Posterior cingulate gyrus (tissue), 11 donors: Measurements from ENCODE around the gene EPHX1.
A peak's percentile ranks its signal among the peaks of the same experiment; 100 is the strongest.

Experiments
- DNase-seq, 10 donors: peaks; one replicate each; pipeline versions ENCODE4 v3.0.0 to v3.0.0-alpha.2; 2020 to 2021; ENCODE audit warnings: mixed read lengths in 3 of 10
- intact Hi-C: fragments of 100-400 bp; cut with DNase I; formaldehyde crosslinking; loops from one replicate; pipeline ENCODE4 v1.15.1; 2023

The EPHX1 gene

DNA sequence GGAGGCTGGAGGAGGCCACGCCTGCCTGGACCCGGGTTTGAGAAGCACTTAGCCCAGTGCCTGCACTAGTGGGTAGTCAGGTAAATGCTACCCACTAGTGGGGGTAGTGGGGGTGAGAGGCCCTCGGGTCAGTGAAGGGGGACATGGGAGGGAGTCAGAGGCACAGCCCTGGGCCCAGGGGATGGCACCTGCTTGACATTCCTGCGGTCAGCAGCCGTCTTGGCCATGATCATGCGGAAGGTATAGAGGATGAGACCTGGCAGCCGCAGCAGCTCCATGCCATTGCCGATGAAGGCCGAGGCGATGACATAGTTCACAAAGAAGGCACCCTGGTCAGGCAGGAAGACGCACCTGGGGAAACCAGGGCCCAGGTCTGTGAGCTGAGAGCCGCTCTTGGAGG lies 43.5 kb downstream of the EPHX1 start:
- intact Hi-C loops = no loop called here
- DNase-seq = peak in 2 of 10 donors; percentile 54 to 65

GRCh38 chr1:225855503-225856300 lies 45.8 kb downstream of the EPHX1 start:
- DNase-seq = peak in 1 of 10 donors; percentile 45

GRCh38 chr1:225857256-225857655 lies 47.3 kb downstream of the EPHX1 start:
- intact Hi-C loops = no loop called here
- DNase-seq = peak in 1 of 10 donors; percentile 26

More at GRCh38 chr1:225855503-225856300, 45.8 kb downstream of the EPHX1 start:
- intact Hi-C loops = no loop called here

GRCh38 chr1:225859151-225859550 lies 49.2 kb downstream of the EPHX1 start:
- peak in 2 of 10 donors; percentile 2 to 73 for DNase-seq
- intact Hi-C loops = no loop called here

GRCh38 chr1:225860107-225860506 lies 50.2 kb downstream of the EPHX1 start:
- intact Hi-C loops = no loop called here
- DNase-seq = peak in 2 of 10 donors; percentile 61

GRCh38 chr1:225860876-225861441 lies 51.0 kb downstream of the EPHX1 start:
- intact Hi-C loops = no loop called here
- peak in 1 of 10 donors; percentile 32 for DNase-seq

DNA sequence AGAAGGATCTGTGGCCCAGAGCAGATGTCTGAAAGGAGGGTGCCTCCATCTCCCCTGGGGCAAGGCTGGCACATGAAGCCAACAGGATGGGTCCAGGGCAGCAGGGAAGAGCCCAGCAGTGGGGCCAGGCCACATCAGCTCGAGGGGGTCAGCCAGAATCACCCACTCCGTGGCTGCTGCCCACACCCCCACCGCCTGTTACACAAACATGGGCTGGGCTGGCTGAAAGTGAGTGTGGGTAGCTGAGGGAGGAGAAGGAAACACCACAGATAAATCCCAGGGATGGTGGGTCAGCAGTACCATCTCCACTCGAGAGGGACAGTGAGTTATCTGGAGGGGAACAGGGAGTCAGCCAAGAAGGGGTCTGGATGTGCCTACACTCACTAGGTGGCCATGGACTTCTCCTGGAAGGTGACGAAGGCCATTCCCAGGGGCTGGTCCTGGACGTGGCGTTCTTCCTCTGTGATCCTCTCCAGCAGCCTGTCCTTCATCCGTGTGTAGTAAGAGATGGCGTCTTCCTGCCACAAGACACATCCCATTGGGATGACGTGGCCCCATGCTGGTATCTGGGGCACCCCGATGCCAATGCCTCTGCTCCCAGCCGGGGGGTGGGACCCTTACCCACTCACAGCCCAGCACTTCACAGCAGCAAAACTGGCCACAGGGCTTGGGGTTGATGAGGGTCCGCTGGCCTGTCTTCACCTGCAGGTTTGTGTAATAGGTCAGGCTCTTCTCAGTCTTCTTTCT lies 52.1 kb downstream of the EPHX1 start:
- intact Hi-C loops = no loop called here
- peak in 1 of 10 donors; percentile 80 for DNase-seq

DNA sequence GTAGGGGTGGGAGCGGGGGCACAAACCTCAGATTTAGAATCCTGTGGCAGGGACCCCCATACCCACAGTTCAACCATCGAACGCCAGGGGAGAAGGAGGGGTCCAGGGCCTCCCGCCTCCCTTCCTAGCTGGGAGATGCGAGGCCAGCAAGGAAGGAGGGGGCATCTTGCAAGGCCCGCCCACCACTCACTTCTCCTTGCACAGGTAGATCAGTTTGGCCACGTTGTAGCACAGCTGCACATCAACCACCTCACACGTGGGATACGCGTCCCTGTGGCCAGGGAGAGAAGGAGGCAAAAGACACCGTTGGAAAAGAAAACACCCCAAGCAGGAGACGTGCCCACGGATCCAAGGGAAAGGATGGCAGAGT lies 52.6 kb downstream of the EPHX1 start:
- intact Hi-C loops = no loop called here
- peak in 1 of 10 donors; percentile 58 for DNase-seq

DNA sequence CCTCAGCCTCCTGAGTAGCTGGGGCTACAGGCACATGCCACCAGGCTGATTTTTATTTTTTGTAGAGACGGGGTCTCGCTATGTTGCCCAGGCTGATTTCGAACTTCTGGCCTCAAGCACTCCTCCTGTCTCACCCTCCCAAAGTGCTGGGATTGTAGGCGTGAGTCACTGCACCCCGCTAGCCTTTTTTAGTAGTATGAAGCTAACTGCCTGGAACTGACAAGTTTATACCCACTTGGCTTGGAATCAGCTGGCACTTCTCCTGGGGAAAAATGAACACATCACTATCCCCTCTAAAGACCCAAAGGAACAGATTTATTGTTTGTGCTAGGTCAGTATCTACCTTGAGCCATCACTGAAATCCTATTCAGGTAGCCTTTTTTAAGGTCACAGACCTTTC lies 53.2 kb downstream of the EPHX1 start:
- no peak for DNase-seq
- intact Hi-C loops = no loop called here

DNA sequence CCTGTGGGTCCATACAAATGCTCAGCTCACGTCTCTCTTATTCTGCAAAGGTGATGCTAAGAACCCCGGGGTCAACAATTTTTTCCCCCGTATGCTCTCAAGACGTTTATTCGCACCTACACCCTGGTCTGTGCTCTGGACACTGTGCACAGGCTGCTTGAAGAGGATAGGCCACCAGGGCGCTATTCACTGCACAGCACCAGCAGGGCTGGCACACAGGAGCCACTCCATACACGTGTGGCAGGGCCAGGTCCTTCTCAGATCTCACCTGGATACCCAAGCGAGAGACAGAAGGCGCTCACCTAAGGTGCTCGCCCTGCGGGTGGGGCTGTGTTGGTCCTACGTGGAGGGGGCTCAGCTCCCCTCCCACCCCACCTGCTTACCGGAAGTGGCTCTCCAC lies 55.6 kb downstream of the EPHX1 start:
- intact Hi-C loops = no loop called here
- peak in 1 of 10 donors; percentile 26 for DNase-seq

DNA sequence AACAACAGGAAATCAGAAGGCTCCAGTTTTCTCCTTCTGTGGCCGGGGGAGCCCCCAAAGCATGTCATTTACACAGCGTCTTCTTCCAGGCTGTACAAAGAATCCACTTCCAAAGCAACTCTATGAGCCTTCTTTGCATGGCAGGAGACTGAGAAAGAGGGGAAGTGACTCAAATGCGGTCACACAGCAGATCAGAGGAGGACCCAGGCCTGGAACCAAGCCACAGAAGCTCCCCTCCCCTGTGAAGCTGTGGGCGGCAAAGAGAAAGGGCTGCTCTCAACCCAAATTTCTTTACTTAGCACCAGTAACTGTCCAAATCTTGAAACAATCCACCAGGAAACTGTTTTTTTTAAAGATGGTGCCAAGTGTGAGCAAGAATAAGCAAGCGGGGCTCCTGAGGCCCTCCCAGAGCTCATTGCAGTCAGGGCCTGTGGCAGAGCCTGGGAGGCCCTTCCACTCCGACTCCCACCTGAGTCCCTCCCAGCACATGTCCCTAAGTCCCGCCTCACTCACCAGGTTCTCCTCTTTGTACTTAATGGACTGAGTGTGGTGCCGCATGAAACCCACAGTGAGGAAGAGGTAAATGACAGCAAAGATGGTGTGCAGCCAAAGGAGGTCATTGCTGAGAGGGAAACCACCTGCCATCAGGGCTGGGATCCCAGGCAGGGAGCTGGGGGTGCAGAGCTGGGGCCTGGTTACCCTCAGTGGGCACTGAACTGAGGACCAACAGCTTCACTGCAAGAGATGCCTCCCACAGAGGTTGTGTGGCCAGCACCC lies 56.3 kb downstream of the EPHX1 start:
- intact Hi-C loops = no loop called here
- peak in 1 of 10 donors; percentile 18 for DNase-seq

DNA sequence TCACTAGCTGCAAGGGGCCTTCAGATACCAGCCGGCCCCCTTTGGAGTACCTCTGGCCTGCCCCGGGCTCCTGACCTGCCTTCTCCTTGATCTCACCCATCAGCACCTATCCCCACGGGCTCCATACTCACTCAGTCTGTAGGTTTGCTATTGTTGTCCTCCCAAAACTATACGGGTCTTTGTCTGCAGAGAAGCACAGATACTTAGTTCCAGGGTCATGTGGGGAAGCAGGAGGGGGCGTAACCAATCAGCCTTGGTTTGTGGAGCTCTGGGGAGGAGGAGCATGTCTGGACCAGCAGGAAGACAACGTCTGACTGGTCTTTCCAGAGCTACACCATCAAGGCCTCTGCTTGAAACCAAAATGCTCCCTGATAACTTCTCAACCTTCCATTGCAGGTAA lies 57.1 kb downstream of the EPHX1 start:
- intact Hi-C loops = no loop called here
- no peak for DNase-seq

GRCh38 chr1:225868631-225869330 lies 58.9 kb downstream of the EPHX1 start:
- intact Hi-C loops = no loop called here
- peak in 2 of 10 donors; percentile 24 to 59 for DNase-seq

GRCh38 chr1:225870911-225871310 lies 61.0 kb downstream of the EPHX1 start:
- intact Hi-C loops = no loop called here
- DNase-seq = peak in 3 of 10 donors; percentile 54 to 81 (median 73)

DNA sequence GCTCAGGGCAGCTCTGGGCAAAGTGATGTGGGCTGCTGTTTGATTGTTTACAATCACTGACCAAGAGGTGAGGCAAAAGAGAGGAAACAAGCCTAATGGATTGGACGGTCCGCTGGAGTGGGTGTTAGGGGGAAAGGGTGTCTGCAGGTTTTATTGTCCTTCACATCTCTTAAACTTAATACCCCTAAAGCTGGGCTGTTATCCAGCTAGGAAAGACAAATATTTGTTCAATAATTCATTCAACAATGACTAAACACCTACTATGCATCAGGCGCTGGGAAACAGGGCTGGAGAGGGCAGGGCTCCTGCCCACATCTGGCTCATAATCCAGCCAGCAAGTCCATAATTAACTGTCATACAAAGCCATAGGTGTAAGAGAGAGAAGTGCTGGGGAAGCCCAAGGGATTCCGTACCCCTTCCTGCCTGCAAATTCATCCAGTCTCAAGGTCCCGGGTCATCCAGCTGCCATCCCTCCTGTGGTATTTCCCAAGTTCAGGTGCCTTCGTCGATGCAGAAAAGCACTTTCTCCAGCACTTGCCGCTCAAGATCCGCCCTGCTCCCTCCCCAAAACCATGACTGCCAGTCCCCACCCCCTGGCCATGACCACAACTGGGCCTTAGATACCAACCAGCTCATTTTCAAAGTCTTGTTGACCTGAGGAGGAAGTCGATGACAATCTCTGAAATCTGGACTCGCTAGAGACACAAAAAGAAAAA lies 61.6 kb downstream of the EPHX1 start:
- peak in 2 of 10 donors; percentile 16 to 43 for DNase-seq
- intact Hi-C loops = no loop called here

- peak in 1 of 10 donors; percentile 25 for DNase-seq
- intact Hi-C loops = no loop called here
These were observed 62.1 kb downstream of the EPHX1 start for GRCh38 chr1:225872075-225872430.

DNA sequence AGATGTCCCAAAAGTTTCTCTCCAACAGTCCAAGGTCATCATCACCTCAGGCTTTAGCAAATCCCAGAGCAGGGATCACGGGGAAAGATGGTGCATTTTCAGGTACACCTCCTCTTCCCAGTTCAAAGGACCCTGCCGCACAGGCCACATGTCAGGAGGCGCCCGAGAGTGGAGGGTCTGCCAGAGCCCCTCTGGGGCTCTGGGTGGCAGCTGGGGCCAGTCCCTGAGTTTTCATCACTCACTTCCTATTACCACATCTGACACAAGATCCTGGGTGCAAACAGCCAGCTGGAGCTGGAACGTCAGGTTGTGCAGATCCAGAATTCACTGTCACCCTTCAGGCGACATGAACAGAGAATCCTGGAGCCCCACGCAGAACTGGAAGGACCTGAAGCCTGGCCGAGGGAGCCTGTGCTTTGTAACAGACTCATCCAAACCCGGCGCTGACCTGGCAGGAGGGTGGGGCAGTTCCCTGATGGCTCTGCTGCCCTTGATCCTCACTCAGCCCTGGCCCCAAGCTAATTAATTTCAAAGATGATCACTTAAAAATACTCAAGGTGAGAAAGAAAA lies 63.4 kb downstream of the EPHX1 start:
- intact Hi-C loops = no loop called here
- peak in 2 of 10 donors; percentile 36 to 56 for DNase-seq

DNA sequence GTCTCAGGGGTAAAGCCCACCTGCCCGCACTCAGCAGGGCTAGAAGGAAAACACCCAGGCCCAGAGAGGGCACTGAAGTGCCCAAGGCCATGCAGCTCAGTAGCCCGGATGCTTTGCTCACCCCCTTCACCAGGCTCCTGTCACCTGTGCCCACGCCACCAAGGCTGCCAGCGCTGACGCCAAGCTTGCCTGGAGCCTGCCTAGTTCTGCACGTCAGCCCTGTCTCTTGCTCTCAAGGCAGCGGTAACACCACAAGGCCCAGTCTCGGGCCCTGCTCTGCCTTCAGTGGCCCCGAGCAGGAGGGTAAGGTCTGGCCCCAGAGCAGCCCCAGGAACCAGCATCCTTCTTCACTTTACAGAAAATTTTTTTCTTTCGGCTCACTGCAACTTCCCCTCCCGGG lies 64.5 kb downstream of the EPHX1 start:
- DNase-seq = peak in 2 of 10 donors; percentile 78 to 81
- intact Hi-C loops = no loop called here
